HL-60 (cell line): Measurements from ENCODE around the gene POLR2A.

Experiments used
- CTCF ChIP-seq: IDR thresholded peaks from one replicate; pipeline ENCODE4 v1.5.1; 2011; ENCODE audit warnings: low read length, control low read depth, inconsistent platforms; ENCODE audit not compliant: insufficient read depth
- POLR2AphosphoS5 ChIP-seq: IDR thresholded peaks from 2 replicates; pipeline ENCODE4 v1.6.1; 2012; ENCODE audit warnings: low read depth
- REST ChIP-seq: IDR thresholded peaks from 2 replicates; pipeline ENCODE4 v1.6.1; 2012; ENCODE audit warnings: low read depth; ENCODE audit not compliant: insufficient replicate concordance

- TF ChIP-seq CTCF = no peak
- no peak for TF ChIP-seq POLR2AphosphoS5
- TF ChIP-seq REST = no peak
Measured at GRCh38 chr17:7530023-7530900, 46.1 kb downstream of the POLR2A start.
